ENCODE measurements around the gene MIA. TPM values are rescaled to one million over a fixed set of nuclear protein-coding genes. Genes with fewer than 3 reads are reported as not detected.

Gene MIA
- total and polyA plus RNA-seq, 7 donors: 2.1 to 19.1 (median 12.0) TPM; not detected in 1

GRCh38 chr19:40798683-40799557 lies 23.6 kb downstream of the MIA start, which contains the start of gene EGLN2:
EGLN2 (plus strand) TSS chr19:40799191; CDS start chr19:40800573, 1,382 bp downstream.
- DNase-seq: peak; percentile 100
- Histone ChIP-seq H3K4me3 (peak within 1 kb of the TSS; percentile 69 to 100 (median 88)), H3K9me3 (no peaks in the 10 kb centered on the region), H3K36me3 (peaks cover 0 to 23% (median 8%) of the 10 kb centered on the region in 4 donors), H3K27me3 (no peaks in the 10 kb centered on the region), H3K27ac (peak within 1 kb of the TSS; percentile 89 to 99 (median 96)), H3K4me1 (peaks cover 0 to 50% (median 49%) of the 10 kb centered on the region in 4 donors)
- WGBS, 2 donors: 1% methylated on average over 108 to 110 of the region's 110 CpGs
- intact Hi-C loops (cut with DNase I): loop anchor here (2.0 kb wide), 3 partner anchors 20 to 82 kb away; partner anchors contain the start of genes ACTMAP, COQ8B, ITPKC and RAB4B
- TF ChIP-seq POLR2AphosphoS5 (IDR thresholded peaks at IDR 0.05): peak; percentile 76 to 92 (median 88)
- no peak for TF ChIP-seq CTCF (IDR thresholded peaks at IDR 0.05)
- peak in 1 of 4 donors; percentile 44 for TF ChIP-seq EP300 (IDR thresholded peaks at IDR 0.05)
- peak; percentile 40 to 76 for TF ChIP-seq POLR2A (IDR thresholded peaks at IDR 0.05)

- 1 to 2% methylated on average over 40 of the region's 40 CpGs for WGBS, 2 donors
- intact Hi-C loops (cut with DNase I): loop anchor here (2.0 kb wide), 3 partner anchors 21 to 83 kb away; partner anchors contain the start of genes ACTMAP, COQ8B, ITPKC and RAB4B
- H3K4me1 ChIP-seq: peaks cover 0 to 58% (median 57%) of the 10 kb centered on the region in 4 donors
Measured at GRCh38 chr19:40799558-40800338, 24.4 kb downstream of the MIA start.

GRCh38 chr19:40800339-40800996 lies 25.1 kb downstream of the MIA start:
- DNase-seq: no peak
- peak overlapping the region; percentile 89 to 99 (median 96) for H3K27ac ChIP-seq
- peaks cover 0 to 66% (median 64%) of the 10 kb centered on the region in 4 donors for H3K4me1 ChIP-seq
- 60 to 73% methylated on average over 27 of the region's 27 CpGs for WGBS, 2 donors
- H3K4me3 ChIP-seq: peak overlapping the region; percentile 69 to 100 (median 88)
- H3K9me3 ChIP-seq: no peaks in the 10 kb centered on the region
- H3K27me3 ChIP-seq: no peaks in the 10 kb centered on the region
- peaks cover 0 to 26% (median 9%) of the 10 kb centered on the region in 4 donors for H3K36me3 ChIP-seq
- intact Hi-C loops (cut with DNase I): no loop called here
- TF ChIP-seq EP300 (IDR thresholded peaks at IDR 0.05): no peak
- TF ChIP-seq CTCF (IDR thresholded peaks at IDR 0.05): no peak
- TF ChIP-seq POLR2AphosphoS5 (IDR thresholded peaks at IDR 0.05): no peak
- no peak for TF ChIP-seq POLR2A (IDR thresholded peaks at IDR 0.05)

More at GRCh38 chr19:40799558-40800338, 24.4 kb downstream of the MIA start:
- Histone ChIP-seq H3K9me3 (no peaks in the 10 kb centered on the region), H3K27me3 (no peaks in the 10 kb centered on the region), H3K27ac (peak overlapping the region; percentile 89 to 99 (median 96)), H3K36me3 (peaks cover 0 to 26% (median 9%) of the 10 kb centered on the region in 4 donors), H3K4me3 (peak overlapping the region; percentile 69 to 100 (median 88))
- TF ChIP-seq POLR2A (IDR thresholded peaks at IDR 0.05) (no peak), POLR2AphosphoS5 (IDR thresholded peaks at IDR 0.05) (peak in 3 of 4 donors; percentile 0 to 24 (median 20))
- peak; percentile 83 for DNase-seq

- peaks cover 0 to 71% (median 69%) of the 10 kb centered on the region in 4 donors for H3K4me1 ChIP-seq
- no peaks in the 10 kb centered on the region for H3K9me3 ChIP-seq
- peak overlapping the region; percentile 89 to 99 (median 96) for H3K27ac ChIP-seq
- intact Hi-C loops (cut with DNase I): no loop called here
- 89% methylated on average over 27 of the region's 27 CpGs for WGBS, 2 donors
- no peaks in the 10 kb centered on the region for H3K27me3 ChIP-seq
- peak overlapping the region; percentile 69 to 100 (median 88) for H3K4me3 ChIP-seq
- TF ChIP-seq POLR2A (IDR thresholded peaks at IDR 0.05) (no peak), CTCF (IDR thresholded peaks at IDR 0.05) (no peak), EP300 (IDR thresholded peaks at IDR 0.05) (no peak), POLR2AphosphoS5 (IDR thresholded peaks at IDR 0.05) (no peak)
- peaks cover 0 to 26% (median 9%) of the 10 kb centered on the region in 4 donors for H3K36me3 ChIP-seq
- DNase-seq: no peak
Measured at GRCh38 chr19:40800997-40801377, 25.7 kb downstream of the MIA start.

Measured in sigmoid colon (tissue), 7 donors.